HG03342 (cell line): ENCODE results near the gene PTPN1.

Source experiments
- ATAC-seq: cut with Tn5 transposase; IDR thresholded peaks from one replicate; pipeline ENCODE4 v1.9.1; 2021; ENCODE audit warnings: mild to moderate bottlenecking, moderate library complexity; ENCODE audit not compliant: unreplicated experiment

PTPN1 gene

GRCh38 chr20:50572938-50573777 lies 63.0 kb downstream of the PTPN1 start:
- ATAC-seq = no peak

GRCh38 chr20:50574108-50574507 lies 63.9 kb downstream of the PTPN1 start:
- ATAC-seq = no peak

GRCh38 chr20:50574586-50574985 lies 64.4 kb downstream of the PTPN1 start:
- ATAC-seq = no peak

DNA sequence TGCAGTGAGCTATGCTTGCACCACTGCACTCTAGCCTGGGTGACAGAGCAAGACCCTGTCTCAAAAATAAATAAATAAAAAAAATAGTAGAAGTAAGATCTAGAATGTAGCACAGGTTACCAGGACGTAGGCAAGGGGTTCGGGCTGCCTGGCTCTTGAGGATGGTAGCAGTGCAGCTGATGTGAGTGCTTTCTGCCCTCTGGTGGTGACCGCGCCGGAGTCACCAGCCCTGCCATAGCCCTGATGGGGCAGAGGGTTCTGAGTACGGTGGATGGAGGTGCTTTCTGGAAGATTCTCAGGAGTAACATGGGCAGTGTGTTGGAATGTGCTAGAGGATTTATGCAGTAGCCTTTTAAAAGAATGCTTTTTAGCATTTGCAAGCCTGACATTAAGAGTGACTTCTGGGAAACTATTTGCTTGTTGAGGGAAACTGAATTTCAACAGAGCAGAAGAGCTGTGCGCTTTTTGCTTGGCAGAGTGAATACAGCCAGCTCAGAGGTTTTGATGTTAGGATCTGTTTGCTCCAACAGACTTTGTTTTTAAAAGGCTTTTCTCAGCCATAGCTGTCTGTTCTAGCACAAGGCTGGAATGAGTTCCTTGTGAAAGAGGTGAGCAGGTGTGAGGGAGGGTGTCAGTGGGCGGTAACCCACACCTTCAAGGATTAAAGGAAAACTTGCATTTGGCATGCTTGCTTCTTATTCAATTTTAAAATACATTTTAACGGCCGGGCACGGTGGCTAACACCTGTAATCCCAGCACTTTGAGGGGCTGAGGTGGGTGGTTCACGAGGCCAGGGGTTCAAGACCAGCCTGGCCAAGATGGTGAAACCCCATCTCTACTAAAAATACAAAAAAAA lies 65.9 kb downstream of the PTPN1 start:
- no peak for ATAC-seq

DNA sequence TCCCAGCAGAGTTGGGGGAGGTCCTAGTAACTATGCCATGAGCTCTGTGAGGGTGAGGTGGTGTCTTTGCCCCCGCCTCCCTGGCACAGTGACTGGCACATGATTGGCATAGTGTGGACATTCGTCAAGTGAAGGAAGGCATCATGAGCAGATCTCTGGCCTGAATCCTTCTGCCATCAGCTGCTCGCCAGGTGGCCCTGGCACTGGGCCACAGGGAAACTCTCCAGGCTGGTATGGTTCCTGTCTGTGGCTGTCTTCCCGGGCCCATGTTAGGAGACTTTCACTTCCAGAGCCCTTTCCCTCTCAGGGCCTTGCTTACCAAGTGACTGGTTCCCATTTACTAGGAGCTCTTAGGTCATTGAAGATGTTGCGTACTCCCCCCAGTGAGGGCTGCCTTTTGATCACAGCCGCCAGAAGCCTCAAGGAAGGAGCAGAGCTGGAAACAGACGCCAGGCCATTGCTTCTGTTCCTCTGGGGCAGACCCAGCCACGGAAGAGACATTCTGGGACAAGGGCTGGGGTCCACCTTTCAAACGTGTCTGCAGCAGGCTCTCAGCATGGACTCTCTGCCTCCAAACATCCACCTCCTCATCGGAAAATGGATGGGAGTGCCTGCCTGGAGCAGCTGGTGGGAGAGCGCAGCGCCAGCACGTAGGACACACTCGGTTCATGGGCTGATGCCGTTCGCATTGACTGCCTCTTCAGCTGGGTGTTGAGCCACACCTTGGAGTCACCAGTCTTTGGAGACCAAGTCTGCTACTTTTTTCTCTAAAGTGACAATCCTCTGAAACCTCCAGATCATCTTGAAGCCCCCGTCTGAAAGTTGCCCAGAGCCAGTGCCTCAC lies 67.2 kb downstream of the PTPN1 start:
- ATAC-seq = no peak

GRCh38 chr20:50578061-50578777 lies 68.0 kb downstream of the PTPN1 start:
- no peak for ATAC-seq

DNA sequence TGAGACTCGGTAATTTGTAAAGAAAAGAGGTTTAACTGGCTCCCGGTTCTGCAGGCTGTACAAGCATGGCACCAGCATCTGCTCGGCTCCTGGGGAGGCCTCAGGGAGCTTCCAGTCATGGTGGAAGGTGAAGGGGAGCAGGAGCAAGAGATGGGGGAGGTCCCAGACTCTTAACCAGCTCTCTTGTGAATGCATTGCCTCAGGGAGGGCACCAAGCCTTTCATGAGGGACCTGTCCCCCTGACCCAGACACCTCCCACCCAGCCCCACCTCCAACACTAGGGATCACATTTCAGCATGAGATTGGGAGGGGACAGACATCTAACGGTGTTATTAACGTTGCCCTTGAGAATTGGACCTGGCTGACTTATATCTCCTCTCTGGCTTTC lies 68.6 kb downstream of the PTPN1 start:
- ATAC-seq = no peak

DNA sequence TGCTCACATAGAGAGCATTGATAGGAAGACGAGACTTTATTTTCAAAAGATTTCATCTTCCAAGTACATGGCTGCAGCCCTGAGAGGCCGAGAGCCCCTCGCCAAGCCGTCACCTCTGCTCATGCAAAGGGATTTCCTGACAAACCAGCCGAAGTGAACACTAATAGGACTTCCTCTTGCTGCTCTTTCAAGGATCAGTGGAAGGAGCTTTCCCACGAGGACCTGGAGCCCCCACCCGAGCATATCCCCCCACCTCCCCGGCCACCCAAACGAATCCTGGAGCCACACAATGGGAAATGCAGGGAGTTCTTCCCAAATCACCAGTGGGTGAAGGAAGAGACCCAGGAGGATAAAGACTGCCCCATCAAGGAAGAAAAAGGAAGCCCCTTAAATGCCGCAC lies 69.3 kb downstream of the PTPN1 start:
- ATAC-seq = no peak

DNA sequence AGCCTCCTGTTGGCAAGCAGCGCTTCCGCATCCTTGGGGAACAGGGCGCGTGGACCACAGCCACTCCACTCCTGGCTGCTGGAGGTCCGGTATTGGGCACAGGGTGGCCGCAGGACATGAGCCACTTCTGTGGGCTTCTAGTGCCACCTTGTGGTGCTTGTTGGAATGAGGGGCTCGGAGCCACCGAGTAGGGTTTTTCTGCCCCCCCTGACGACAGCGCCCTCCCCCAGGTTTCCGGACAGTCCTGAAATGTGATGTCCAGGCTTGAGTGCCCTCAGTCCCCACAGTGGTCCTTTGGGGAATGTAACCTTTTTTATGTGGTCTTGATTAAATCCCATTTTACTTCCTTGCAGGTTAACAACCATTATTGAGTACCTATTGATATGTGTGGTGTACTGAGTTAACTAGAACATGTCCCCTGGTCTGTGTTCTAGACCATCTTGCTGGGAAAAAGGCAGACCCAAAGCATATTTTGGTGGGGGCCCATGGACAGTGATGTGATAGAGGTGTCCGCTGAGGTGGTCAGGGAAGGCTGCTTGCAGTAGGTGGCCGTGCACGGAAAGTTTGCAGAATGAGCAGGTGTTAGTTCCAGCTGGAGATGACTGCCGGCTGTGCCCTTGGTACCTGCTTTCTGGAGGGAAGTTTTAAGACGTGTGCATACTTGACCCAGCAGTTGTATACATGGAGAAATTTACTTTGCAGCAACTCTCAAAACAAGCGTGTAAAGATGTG lies 70.0 kb downstream of the PTPN1 start:
- ATAC-seq = no peak

DNA sequence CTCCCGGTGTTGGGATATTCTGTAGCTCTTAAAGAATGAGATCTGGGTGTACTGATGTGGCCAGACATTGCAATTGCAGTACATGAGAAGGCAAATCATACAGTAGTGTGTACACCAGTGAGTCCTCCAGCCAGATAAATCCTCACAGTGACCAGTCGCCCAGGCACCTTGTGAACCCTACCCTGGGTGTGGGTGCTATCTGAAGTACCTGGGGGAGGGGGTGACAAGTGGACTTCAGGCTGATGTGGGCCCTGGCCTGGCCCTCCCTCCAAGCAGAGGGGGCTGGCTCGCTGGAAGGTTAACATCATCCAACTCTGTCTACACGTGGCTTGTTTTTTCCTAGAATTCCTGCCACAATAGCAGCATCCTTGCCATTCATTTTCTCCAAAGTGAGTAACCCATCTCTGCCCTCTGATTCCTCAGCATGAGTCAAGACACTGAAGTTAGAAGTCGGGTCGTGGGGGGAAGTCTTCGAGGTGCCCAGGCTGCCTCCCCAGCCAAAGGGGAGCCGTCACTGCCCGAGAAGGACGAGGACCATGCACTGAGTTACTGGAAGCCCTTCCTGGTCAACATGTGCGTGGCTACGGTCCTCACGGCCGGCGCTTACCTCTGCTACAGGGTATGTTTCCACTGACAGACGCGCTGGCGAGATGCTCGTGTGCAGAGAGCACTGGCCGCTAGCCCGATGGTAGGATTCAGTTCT lies 70.8 kb downstream of the PTPN1 start:
- ATAC-seq = no peak

DNA sequence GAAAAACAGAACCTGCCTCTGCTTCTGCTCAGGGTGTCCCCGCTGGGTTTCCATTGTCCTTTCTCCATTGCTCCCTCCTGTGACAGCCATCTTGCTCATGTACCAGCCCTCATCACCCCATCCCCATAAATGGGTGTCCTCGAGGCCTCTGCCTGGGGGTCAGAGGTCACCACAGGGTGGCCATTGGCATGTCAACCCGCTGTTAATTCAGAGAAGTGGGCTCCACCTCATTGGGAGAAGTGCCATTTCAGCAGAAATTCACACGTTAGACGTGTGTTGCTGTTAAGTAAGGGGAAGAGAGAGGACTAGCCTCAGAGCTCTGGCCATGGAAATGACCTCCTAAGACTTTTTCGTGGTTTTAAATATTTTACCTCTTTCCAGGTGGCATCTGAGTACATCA lies 71.9 kb downstream of the PTPN1 start:
- no peak for ATAC-seq

DNA sequence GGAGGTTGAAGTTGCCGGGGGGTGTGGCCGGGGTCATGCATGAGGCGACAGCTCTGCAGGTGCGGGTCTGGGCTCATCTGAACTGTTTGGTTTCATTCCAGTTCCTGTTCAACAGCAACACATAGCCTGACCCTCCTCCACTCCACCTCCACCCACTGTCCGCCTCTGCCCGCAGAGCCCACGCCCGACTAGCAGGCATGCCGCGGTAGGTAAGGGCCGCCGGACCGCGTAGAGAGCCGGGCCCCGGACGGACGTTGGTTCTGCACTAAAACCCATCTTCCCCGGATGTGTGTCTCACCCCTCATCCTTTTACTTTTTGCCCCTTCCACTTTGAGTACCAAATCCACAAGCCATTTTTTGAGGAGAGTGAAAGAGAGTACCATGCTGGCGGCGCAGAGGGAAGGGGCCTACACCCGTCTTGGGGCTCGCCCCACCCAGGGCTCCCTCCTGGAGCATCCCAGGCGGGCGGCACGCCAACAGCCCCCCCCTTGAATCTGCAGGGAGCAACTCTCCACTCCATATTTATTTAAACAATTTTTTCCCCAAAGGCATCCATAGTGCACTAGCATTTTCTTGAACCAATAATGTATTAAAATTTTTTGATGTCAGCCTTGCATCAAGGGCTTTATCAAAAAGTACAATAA lies 72.5 kb downstream of the PTPN1 start:
- ATAC-seq = no peak

GRCh38 chr20:50583442-50584150 lies 73.4 kb downstream of the PTPN1 start:
- no peak for ATAC-seq

DNA sequence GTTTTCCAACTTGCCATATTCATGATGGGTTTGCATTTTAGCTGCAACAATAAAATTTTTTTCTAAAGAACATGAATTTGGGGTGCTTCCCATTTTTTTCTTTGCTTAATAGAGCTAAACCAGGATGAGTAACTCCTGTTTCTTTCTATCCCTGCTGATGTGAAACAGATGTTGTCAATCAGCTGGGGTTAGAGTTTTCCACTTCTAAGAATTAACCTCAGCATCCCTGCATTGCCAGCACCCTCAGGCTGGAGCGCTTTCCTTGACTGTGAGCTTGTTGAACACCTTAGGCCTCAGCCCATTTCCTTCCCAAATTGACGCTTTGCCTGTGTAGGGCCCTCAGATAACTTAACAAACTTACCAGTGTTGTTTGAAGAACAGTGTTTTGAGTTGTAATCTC lies 74.5 kb downstream of the PTPN1 start:
- ATAC-seq = no peak

DNA sequence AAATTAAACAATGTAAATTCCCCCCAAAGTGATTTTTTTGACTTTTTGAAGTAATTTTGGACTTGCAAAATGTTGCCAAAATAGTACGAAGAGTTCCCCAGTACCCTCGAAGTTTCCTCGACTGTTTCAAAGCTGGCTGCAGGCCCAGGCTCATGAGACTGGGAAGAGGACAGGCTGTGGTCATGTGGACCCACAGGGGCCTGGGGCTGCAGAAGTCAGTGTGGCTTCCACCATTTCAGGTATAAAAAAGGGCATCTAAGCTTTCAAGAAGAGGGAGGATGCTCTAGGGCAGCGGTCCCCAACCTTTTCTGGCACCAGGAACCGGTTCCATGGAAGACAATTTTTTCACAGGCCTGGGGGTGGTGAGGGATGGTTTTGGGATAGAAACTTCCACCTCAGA lies 75.0 kb downstream of the PTPN1 start:
- no peak for ATAC-seq

DNA sequence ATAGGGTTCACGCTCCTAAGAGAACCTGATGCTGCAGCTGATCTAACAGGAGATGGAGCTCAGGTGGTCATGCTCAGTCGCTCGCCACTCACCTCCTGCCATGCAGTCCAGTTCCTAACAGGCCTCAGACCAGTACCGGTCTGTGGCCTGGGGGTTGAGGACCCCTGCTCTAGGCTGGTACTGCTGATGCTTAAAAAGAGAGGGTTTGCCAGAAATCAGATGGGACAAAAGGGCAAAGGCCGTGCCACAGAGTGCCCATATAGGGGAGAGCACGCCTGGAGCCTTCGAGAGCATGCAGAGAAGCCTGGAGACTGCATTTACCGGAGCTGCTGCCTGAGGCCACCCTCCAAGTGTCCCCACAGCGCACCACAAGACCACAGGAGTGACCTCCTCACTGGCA lies 75.5 kb downstream of the PTPN1 start:
- ATAC-seq = no peak

DNA sequence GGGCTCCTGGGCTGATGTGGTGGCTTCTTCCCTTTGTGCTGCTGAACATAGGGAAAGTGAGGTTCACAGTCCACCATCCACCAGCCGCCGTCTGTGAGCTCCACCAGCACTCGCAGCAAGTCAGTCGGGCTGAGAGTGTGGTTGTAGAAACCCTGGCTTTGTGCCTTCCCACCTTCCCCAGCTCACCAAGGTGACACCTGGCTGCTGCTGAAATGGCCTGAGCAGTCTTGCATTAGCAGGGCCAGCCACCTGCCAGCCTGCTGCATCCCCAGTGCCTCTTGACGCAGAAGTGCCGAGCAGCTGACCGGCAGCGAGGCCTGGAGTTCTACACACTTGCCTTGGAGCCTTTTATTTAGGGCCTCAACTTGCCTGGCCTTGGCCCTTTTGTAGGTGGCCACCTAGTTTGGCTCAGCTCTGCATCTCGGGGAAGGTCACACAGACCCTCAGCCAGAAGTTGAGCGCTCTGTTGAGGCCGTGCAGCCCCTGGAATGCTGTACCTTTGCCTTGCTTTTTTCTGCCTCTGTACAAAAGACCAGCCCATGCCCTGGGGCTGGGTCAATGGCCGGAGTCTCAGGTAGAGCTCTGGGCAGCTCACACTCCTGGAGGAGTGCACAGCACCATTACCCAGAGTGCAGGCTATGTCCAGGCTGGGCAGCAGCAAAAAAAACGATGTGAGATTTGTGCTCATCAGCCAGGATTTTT lies 76.5 kb downstream of the PTPN1 start:
- ATAC-seq = no peak
